Right lobe of liver (tissue), 4 donors: ENCODE measurements around the gene CGB3.

Source experiments
- CTCF ChIP-seq, 4 donors: fragments of 200-600 bp in 3 of 4; fragments of 450-650 bp in 1 of 4; IDR thresholded peaks; one replicate each; pipeline versions ENCODE4 v1.5.1 to v1.8.0; 2016 to 2022; ENCODE audit warnings: antibody characterized with exemption in 4 of 4, mild to moderate bottlenecking in 2 of 4
- POLR2A ChIP-seq: fragments of 450-650 bp; IDR thresholded peaks from one replicate; pipeline ENCODE4 v1.6.1; 2017; ENCODE audit warnings: antibody characterized with exemption, mild to moderate bottlenecking
- donor health status: DM: no; HTN: no; CAD: no.
- donor health status: DM: no; HTN: no; CAD: no.
- donor health status: DM: no; HTN: yes; CAD: no.

- TF ChIP-seq CTCF (IDR thresholded peaks at IDR 0.05) = peak; percentile 96 to 99 (median 98)
- peak; percentile 92 for TF ChIP-seq POLR2A
Measured at GRCh38 chr19:48993175-48994034, 30.7 kb downstream of the CGB3 start, which contains the start of the genes GYS1 and RUVBL2.
